ENCODE results near the gene PSPC1. TPM values are rescaled to one million over a fixed set of nuclear protein-coding genes. Genes with fewer than 3 reads are reported as not detected.

PSPC1 gene
- total and polyA plus RNA-seq, 2 of the 13 experiments (the other 11 are each of a cell fraction or from before 2014, with no cell fraction given) = 33.5 to 94.0 TPM

DNA sequence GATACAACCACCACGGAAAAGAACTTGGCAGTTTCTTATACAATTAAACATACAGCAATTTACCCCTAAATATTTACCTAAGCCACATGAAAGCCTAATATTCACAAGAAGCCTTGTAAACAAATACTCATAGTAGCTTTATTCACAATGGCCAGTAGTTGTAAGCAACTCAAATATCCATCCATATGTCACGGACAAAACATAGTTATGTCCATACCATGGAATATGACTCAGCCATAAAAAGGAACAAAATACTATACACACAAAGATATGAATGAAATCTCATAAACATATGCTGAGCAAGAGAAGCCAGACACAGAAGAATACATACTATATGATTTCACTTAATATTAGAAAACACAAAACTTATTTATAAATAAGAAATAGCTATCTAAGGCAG is 12.9 kb downstream of the PSPC1 start:
- no peak for ATAC-seq
- Histone ChIP-seq H3K4me2 (ENCODE audit: low read depth, low read length) (no peak overlapping the region), H3K79me2 (ENCODE audit: insufficient read depth, low read length) (peaks cover 88% of the 10 kb centered on the region), H2AFZ (ENCODE audit: low read length) (no peak overlapping the region), H3K4me3 (replicated peaks in 1 of 3; ENCODE audit: insufficient read depth in 1 of 3, low read depth in 2 of 3, low read length in 3 of 3) (no peak overlapping the region), H3K9ac (ENCODE audit: insufficient read depth, low read depth, low read length) (no peak overlapping the region), H3K4me1 (ENCODE audit: insufficient read depth, low read length) (peaks cover 31% of the 10 kb centered on the region), H3K36me3 (replicated peaks in 1 of 2; ENCODE audit: control insufficient read depth in 1 of 2, insufficient read depth in 2 of 2, low read length in 2 of 2) (peaks cover 12 to 53% of the 10 kb centered on the region in 2 experiments; a peak in 4 of 5 replicates), H3K9me3 (ENCODE audit: low read length) (no peaks in the 10 kb centered on the region), H3K27me3 (ENCODE audit: control insufficient read depth in 1 of 2, insufficient read depth in 2 of 2, low read length in 2 of 2) (no peaks in the 10 kb centered on the region), H4K20me1 (ENCODE audit: insufficient read depth, low read length) (peaks cover 29% of the 10 kb centered on the region), H3K27ac (ENCODE audit: extremely low read length, insufficient read depth, low read length) (no peak overlapping the region)
- TF ChIP-seq ZSCAN12 (CRISPR knock-in tag; IDR thresholded peaks at IDR 0.05) (no peak), HNRNPUL1 (IDR thresholded peaks at IDR 0.05; ENCODE audit: low read depth, low read length) (no peak), ZNF816 (CRISPR knock-in tag; IDR thresholded peaks at IDR 0.05; ENCODE audit: borderline replicate concordance) (no peak), ZNF878 (CRISPR knock-in tag; IDR thresholded peaks at IDR 0.05) (no peak), SAP130 (CRISPR knock-in tag; IDR thresholded peaks at IDR 0.05; ENCODE audit: low read depth) (no peak), NFE2L1 (CRISPR knock-in tag; IDR thresholded peaks at IDR 0.05; ENCODE audit: borderline replicate concordance) (no peak), GFI1 (CRISPR knock-in tag; IDR thresholded peaks at IDR 0.05; ENCODE audit: borderline replicate concordance) (no peak), ZNF12 (CRISPR knock-in tag; IDR thresholded peaks at IDR 0.05) (no peak), MLLT10 (CRISPR knock-in tag; IDR thresholded peaks at IDR 0.05) (no peak), ZNF703 (CRISPR knock-in tag; IDR thresholded peaks at IDR 0.05; ENCODE audit: borderline replicate concordance) (no peak), PHF8 (CRISPR knock-in tag; IDR thresholded peaks at IDR 0.05) (no peak), RFX3 (CRISPR knock-in tag; IDR thresholded peaks at IDR 0.05) (no peak)
- TF ChIP-seq, protein P1, sequence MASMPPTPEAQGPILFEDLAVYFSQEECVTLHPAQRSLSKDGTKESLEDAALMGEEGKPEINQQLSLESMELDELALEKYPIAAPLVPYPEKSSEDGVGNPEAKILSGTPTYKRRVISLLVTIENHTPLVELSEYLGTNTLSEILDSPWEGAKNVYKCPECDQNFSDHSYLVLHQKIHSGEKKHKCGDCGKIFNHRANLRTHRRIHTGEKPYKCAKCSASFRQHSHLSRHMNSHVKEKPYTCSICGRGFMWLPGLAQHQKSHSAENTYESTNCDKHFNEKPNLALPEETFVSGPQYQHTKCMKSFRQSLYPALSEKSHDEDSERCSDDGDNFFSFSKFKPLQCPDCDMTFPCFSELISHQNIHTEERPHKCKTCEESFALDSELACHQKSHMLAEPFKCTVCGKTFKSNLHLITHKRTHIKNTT (CRISPR knock-in tag; IDR thresholded peaks at IDR 0.05) = no peak
- TF ChIP-seq, protein P2, sequence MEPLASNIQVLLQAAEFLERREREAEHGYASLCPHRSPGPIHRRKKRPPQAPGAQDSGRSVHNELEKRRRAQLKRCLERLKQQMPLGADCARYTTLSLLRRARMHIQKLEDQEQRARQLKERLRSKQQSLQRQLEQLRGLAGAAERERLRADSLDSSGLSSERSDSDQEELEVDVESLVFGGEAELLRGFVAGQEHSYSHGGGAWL (CRISPR knock-in tag; IDR thresholded peaks at IDR 0.05) = no peak
- TF ChIP-seq, protein P3, sequence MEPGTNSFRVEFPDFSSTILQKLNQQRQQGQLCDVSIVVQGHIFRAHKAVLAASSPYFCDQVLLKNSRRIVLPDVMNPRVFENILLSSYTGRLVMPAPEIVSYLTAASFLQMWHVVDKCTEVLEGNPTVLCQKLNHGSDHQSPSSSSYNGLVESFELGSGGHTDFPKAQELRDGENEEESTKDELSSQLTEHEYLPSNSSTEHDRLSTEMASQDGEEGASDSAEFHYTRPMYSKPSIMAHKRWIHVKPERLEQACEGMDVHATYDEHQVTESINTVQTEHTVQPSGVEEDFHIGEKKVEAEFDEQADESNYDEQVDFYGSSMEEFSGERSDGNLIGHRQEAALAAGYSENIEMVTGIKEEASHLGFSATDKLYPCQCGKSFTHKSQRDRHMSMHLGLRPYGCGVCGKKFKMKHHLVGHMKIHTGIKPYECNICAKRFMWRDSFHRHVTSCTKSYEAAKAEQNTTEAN (CRISPR knock-in tag; conservative IDR thresholded peaks at IDR 0.05) = no peak
- TF ChIP-seq, protein P4, sequence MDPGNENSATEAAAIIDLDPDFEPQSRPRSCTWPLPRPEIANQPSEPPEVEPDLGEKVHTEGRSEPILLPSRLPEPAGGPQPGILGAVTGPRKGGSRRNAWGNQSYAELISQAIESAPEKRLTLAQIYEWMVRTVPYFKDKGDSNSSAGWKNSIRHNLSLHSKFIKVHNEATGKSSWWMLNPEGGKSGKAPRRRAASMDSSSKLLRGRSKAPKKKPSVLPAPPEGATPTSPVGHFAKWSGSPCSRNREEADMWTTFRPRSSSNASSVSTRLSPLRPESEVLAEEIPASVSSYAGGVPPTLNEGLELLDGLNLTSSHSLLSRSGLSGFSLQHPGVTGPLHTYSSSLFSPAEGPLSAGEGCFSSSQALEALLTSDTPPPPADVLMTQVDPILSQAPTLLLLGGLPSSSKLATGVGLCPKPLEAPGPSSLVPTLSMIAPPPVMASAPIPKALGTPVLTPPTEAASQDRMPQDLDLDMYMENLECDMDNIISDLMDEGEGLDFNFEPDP (CRISPR knock-in tag; conservative IDR thresholded peaks at IDR 0.05) = no peak
- TF ChIP-seq, protein P5, sequence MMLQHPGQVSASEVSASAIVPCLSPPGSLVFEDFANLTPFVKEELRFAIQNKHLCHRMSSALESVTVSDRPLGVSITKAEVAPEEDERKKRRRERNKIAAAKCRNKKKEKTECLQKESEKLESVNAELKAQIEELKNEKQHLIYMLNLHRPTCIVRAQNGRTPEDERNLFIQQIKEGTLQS (CRISPR knock-in tag; IDR thresholded peaks at IDR 0.05) = no peak
- ChIA-PET POLR2A (no interaction called here), CTCF (ENCODE audit: low intra/inter-chr PET ratio, low total read pairs) (no interaction called here)
- FAIRE-seq = no peak
- no peak for DNase-seq (ENCODE audit: low spot score)
- WGBS (ENCODE audit: low lambda C conversion rate) = 85% methylated on average over 2 of the region's 2 CpGs
- BruUV-seq (replicated peaks) = no TSS peak
- in situ Hi-C loops (cut with HindIII; ENCODE audit: extremely low pct_ligation_motif_present, low pct_unique_long_range_greater_than_20kb) (no loop called here), intact Hi-C loops (cut with micrococcal nuclease; ENCODE audit: unreplicated experiment) (no loop called here)
